ENCODE data around the gene SKIL.

The SKIL gene

GRCh38 chr3:170413291-170413690 lies 55.8 kb downstream of the SKIL start:
- no peak for DNase-seq

- peak; percentile 90 for DNase-seq
Measured at GRCh38 chr3:170414202-170414663, 56.7 kb downstream of the SKIL start.

GRCh38 chr3:170417090-170417489 lies 59.6 kb downstream of the SKIL start:
- no peak for DNase-seq

GRCh38 chr3:170418422-170419398 lies 61.2 kb downstream of the SKIL start, which contains the start of gene CLDN11:
Gene CLDN11, plus strand, starts transcription at chr3:170418868. Its CDS starts 199 bp downstream, at chr3:170419067.
- peak; percentile 83 for DNase-seq

GRCh38 chr3:170419557-170420087 lies 62.1 kb downstream of the SKIL start:
- peak; percentile 68 for DNase-seq

GRCh38 chr3:170420307-170420821 lies 62.8 kb downstream of the SKIL start:
- DNase-seq: peak; percentile 63

- peak; percentile 48 for DNase-seq
Measured at GRCh38 chr3:170421111-170421641, 63.7 kb downstream of the SKIL start.

GRCh38 chr3:170421758-170422157 lies 64.2 kb downstream of the SKIL start:
- DNase-seq: no peak

GRCh38 chr3:170423001-170423615 lies 65.6 kb downstream of the SKIL start:
- no peak for DNase-seq

- DNase-seq: peak; percentile 54
Measured at GRCh38 chr3:170424879-170425278, 67.4 kb downstream of the SKIL start.

- DNase-seq: no peak
Measured at GRCh38 chr3:170425491-170426239, 68.2 kb downstream of the SKIL start.

- peak; percentile 28 for DNase-seq
Measured at GRCh38 chr3:170426240-170426797, 68.8 kb downstream of the SKIL start.

GRCh38 chr3:170428095-170428494 lies 70.6 kb downstream of the SKIL start:
- DNase-seq: no peak

GRCh38 chr3:170429050-170429449 lies 71.5 kb downstream of the SKIL start:
- DNase-seq: peak; percentile 89

- DNase-seq: no peak
Measured at GRCh38 chr3:170431054-170431453, 73.5 kb downstream of the SKIL start.

- DNase-seq: no peak
Measured at GRCh38 chr3:170432416-170432815, 74.9 kb downstream of the SKIL start.

- no peak for DNase-seq
Measured at GRCh38 chr3:170436697-170437096, 79.2 kb downstream of the SKIL start.

- no peak for DNase-seq
Measured at GRCh38 chr3:170437176-170437575, 79.7 kb downstream of the SKIL start.

GRCh38 chr3:170437696-170438407 lies 80.3 kb downstream of the SKIL start:
- DNase-seq: no peak

GRCh38 chr3:170438836-170439235 lies 81.3 kb downstream of the SKIL start:
- no peak for DNase-seq

GRCh38 chr3:170440344-170440743 lies 82.8 kb downstream of the SKIL start:
- peak; percentile 44 for DNase-seq

Data from fibroblast of skin of right biceps (primary cell).